Endothelial cell of umbilical vein (primary cell): ENCODE measurements around the gene ADAMTS6. TPM values are rescaled to one million over a fixed set of nuclear protein-coding genes. Genes with fewer than 3 reads are reported as not detected.

Experiments used
- BruUV-seq: library from RNA; stranded (reverse); fragments of 400-500 nt; replicated peaks from 2 replicates; lab custom pipeline; 2021; lab: Mats Ljungman, UMichigan
- CTCF ChIA-PET: fragments of 300-600, 350-600 bp; sonication (Branson Sonifier 250); formaldehyde crosslinking; loops from one replicate; lab custom pipeline; 2021; ENCODE audit warnings: antibody characterized with exemption, inconsistent platforms; lab: Charles Lee
- POLR2A ChIA-PET: fragments of 300-600, 350-600 bp; sonication (Branson Sonifier 250); formaldehyde crosslinking; loops from one replicate; lab custom pipeline; 2021; ENCODE audit warnings: antibody characterized with exemption, inconsistent platforms; lab: Charles Lee
- DNase-seq: peaks from one replicate; pipeline ENCODE4 v3.0.0-alpha.2; 2011; ENCODE audit warnings: low read depth, low spot score
- FAIRE-seq: peaks from 2 replicates; lab custom pipeline; 2011; peaks lifted over from hg19 to GRCh38; lab: Jason Lieb, UNC
- H2AFZ ChIP-seq: 2 replicates; pipeline ENCODE4 v1.6.0; 2012; ENCODE audit warnings: low read depth, low read length, control low read depth, inconsistent platforms
- H3K27ac ChIP-seq: 2 replicates; pipeline ENCODE4 v1.5.1; 2011; ENCODE audit warnings: low read depth, mild to moderate bottlenecking, control low read depth, low read length, moderate library complexity; ENCODE audit not compliant: insufficient read depth
- H3K27me3 ChIP-seq, 2 experiments: 2 replicates each; pipeline versions ENCODE4 v1.6.0 to v1.6.1; 2011; ENCODE audit warnings: low read length in 2 of 2, mixed read lengths in 1 of 2; ENCODE audit not compliant: control insufficient read depth in 2 of 2, insufficient read depth in 2 of 2
- H3K36me3 ChIP-seq, 2 experiments: 2 replicates in 1 of 2; 3 replicates in 1 of 2; pipeline ENCODE4 v1.5.1; 2011; ENCODE audit warnings: low read length in 2 of 2, mild to moderate bottlenecking in 1 of 2, moderate library complexity in 1 of 2; ENCODE audit not compliant: control insufficient read depth in 2 of 2, insufficient read depth in 2 of 2; ENCODE audit errors: extremely low read depth in 1 of 2
- H3K4me1 ChIP-seq: 3 replicates; pipeline ENCODE4 v1.5.1; 2011; ENCODE audit warnings: mild to moderate bottlenecking, low read length; ENCODE audit not compliant: control insufficient read depth, insufficient read depth; ENCODE audit errors: extremely low read depth
- H3K4me2 ChIP-seq: 2 replicates; pipeline ENCODE4 v1.6.1; 2011; ENCODE audit warnings: low read length, control low read depth, mixed read lengths; ENCODE audit not compliant: insufficient read depth
- H3K4me3 ChIP-seq, 3 experiments: fragments of 200-600 bp in 1 of 3; sonication (generic), shearing (Covaris generic) in 1 of 3; replicated peaks in 1 of 3; 2 replicates each; pipeline ENCODE4 v1.5.1; 2011 to 2016; ENCODE audit warnings: control low read depth in 3 of 3, low read length in 3 of 3, mild to moderate bottlenecking in 2 of 3, inconsistent platforms in 1 of 3, low read depth in 1 of 3, moderate library complexity in 1 of 3; ENCODE audit not compliant: insufficient read depth in 1 of 3
- H3K79me2 ChIP-seq: 2 replicates; pipeline ENCODE4 v1.6.0; 2012; ENCODE audit warnings: low read length, inconsistent platforms; ENCODE audit not compliant: control insufficient read depth, insufficient read depth
- H3K9ac ChIP-seq: replicated peaks from 2 replicates; pipeline ENCODE3; 2011; ENCODE audit warnings: low read length, control low read depth; ENCODE audit not compliant: insufficient read depth; ENCODE audit errors: extremely low read depth
- H3K9me1 ChIP-seq: replicated peaks from 3 replicates; pipeline ENCODE4 v1.6.0; 2011; ENCODE audit warnings: mild to moderate bottlenecking, low read length; ENCODE audit not compliant: control insufficient read depth, insufficient read depth; ENCODE audit errors: extremely low read depth
- H3K9me3 ChIP-seq: replicated peaks from 2 replicates; pipeline ENCODE4 v1.5.1; 2012; ENCODE audit warnings: low read length, inconsistent platforms; ENCODE audit not compliant: control insufficient read depth, insufficient read depth
- H4K20me1 ChIP-seq: replicated peaks from 2 replicates; pipeline ENCODE3; 2011; ENCODE audit warnings: mild to moderate bottlenecking, low read length; ENCODE audit not compliant: control insufficient read depth, insufficient read depth; ENCODE audit errors: extremely low read depth
- FOS ChIP-seq: IDR thresholded peaks from 2 replicates; pipeline ENCODE4 v1.6.1; 2011; ENCODE audit warnings: mild to moderate bottlenecking, low read length, moderate library complexity, borderline replicate concordance; ENCODE audit not compliant: insufficient read depth
- GATA2 ChIP-seq: IDR thresholded peaks from 2 replicates; pipeline ENCODE4 v1.7.0; 2011; ENCODE audit warnings: low read depth, mild to moderate bottlenecking, moderate library complexity, mixed read lengths, low read length; ENCODE audit not compliant: insufficient read length, insufficient read depth
- JUN ChIP-seq: IDR thresholded peaks from 2 replicates; pipeline ENCODE4 v1.6.1; 2011; ENCODE audit warnings: borderline replicate concordance, low read depth; ENCODE audit not compliant: insufficient read length, insufficient read depth
- MYC ChIP-seq: IDR thresholded peaks from one replicate; pipeline ENCODE4 v1.6.1; 2011; ENCODE audit warnings: mild to moderate bottlenecking, low read depth, low read length
- POLR2A ChIP-seq: IDR thresholded peaks from 2 replicates; pipeline ENCODE4 v1.6.1; 2012; ENCODE audit warnings: low read depth, mild to moderate bottlenecking, control low read depth, low read length
- POLR2AphosphoS5 ChIP-seq: IDR thresholded peaks from 2 replicates; pipeline ENCODE4 v1.6.1; 2012; ENCODE audit warnings: low read depth, mild to moderate bottlenecking, control low read depth, low read length, moderate library complexity; ENCODE audit not compliant: insufficient read depth
- dilution Hi-C: fragments of 300-500 bp; cut with MboI; formaldehyde crosslinking; loops from one replicate; pipeline ENCODE4 v1.15.0; 2019; ENCODE audit warnings: low sequenced_read_pairs; ENCODE audit not compliant: extremely low pct_ligation_motif_present
- intact Hi-C: fragments of 100-400 bp; cut with micrococcal nuclease; formaldehyde crosslinking; loops from one replicate; pipeline ENCODE4 v1.10.0; 2022
- polyA plus RNA-seq, 4 experiments: library from polyadenylated mRNA; depleted of rRNA in 3 of 4; stranded (reverse) in 3 of 4; unstranded in 1 of 4; fragments of >200 nt; gene quantifications; 2 replicates each; pipeline versions ENCODE4 v1.2.1 to v1.2.3, GENCODE V29; 2011 to 2012; ENCODE audit warnings: missing spikeins in 1 of 4
- total RNA-seq: library from RNA; stranded (reverse); gene quantifications from 2 replicates; pipeline ENCODE4 v1.2.3, GENCODE V29; 2021
- TF ChIP-seq, protein P1 (sequence below): IDR thresholded peaks from 2 replicates; pipeline ENCODE4 v1.6.1; 2011; ENCODE audit not compliant: insufficient read depth, insufficient read length
- TF ChIP-seq, protein P2 (sequence below), 2 donors: IDR thresholded peaks; 1 replicate in 1 of 2; 2 replicates in 1 of 2; pipeline ENCODE4 v1.5.1; 2011; ENCODE audit warnings: low read length in 2 of 2, mild to moderate bottlenecking in 2 of 2, moderate library complexity in 2 of 2, control low read depth in 1 of 2, inconsistent platforms in 1 of 2, low read depth in 1 of 2; ENCODE audit not compliant: insufficient read depth in 1 of 2; ENCODE audit errors: extremely low read depth in 1 of 2

Gene ADAMTS6
- total and polyA plus RNA-seq, 2 donors (not counting 3 experiments of a cell fraction or from before 2014, with no cell fraction given): 20.4 to 43.4 TPM

- TF ChIP-seq FOS (no peak), MYC (no peak), POLR2A (no peak), POLR2AphosphoS5 (no peak)
- TF ChIP-seq, protein P1, sequence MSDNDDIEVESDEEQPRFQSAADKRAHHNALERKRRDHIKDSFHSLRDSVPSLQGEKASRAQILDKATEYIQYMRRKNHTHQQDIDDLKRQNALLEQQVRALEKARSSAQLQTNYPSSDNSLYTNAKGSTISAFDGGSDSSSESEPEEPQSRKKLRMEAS: no peak
- TF ChIP-seq, protein P2, sequence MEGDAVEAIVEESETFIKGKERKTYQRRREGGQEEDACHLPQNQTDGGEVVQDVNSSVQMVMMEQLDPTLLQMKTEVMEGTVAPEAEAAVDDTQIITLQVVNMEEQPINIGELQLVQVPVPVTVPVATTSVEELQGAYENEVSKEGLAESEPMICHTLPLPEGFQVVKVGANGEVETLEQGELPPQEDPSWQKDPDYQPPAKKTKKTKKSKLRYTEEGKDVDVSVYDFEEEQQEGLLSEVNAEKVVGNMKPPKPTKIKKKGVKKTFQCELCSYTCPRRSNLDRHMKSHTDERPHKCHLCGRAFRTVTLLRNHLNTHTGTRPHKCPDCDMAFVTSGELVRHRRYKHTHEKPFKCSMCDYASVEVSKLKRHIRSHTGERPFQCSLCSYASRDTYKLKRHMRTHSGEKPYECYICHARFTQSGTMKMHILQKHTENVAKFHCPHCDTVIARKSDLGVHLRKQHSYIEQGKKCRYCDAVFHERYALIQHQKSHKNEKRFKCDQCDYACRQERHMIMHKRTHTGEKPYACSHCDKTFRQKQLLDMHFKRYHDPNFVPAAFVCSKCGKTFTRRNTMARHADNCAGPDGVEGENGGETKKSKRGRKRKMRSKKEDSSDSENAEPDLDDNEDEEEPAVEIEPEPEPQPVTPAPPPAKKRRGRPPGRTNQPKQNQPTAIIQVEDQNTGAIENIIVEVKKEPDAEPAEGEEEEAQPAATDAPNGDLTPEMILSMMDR (IDR thresholded peaks at IDR 0.05; ENCODE audit: extremely low read depth in 1 of 2, insufficient read depth in 1 of 2, low read depth in 1 of 2, low read length in 2 of 2): no peak
- H3K27ac ChIP-seq: no peak overlapping the region
- DNase-seq (peak; percentile 82), FAIRE-seq (no peak)
- H3K9me3 ChIP-seq: no peaks in the 10 kb centered on the region
- H3K36me3 ChIP-seq: peaks cover 0 to 6% of the 10 kb centered on the region in 2 experiments
- H2AFZ ChIP-seq: no peak overlapping the region
- no TSS peak for BruUV-seq
- intact Hi-C loops (no loop called here), dilution Hi-C loops (no loop called here)
- ChIA-PET CTCF (interaction anchor here (1.2 to 3.4 kb wide), 3 partner anchors 12 to 239 kb away, joined by 3 to 10 read pairs (median 5); no protein-coding TSS in a partner anchor), POLR2A (no interaction called here)
- H3K4me1 ChIP-seq: peaks cover 10% of the 10 kb centered on the region
- peak overlapping the region; percentile 46 for H3K4me2 ChIP-seq
- no peaks in the 10 kb centered on the region for H3K27me3 ChIP-seq
- H3K79me2 ChIP-seq: no peaks in the 10 kb centered on the region
- no peaks in the 10 kb centered on the region for H4K20me1 ChIP-seq
- no peaks in the 10 kb centered on the region for H3K9me1 ChIP-seq
- H3K4me3 ChIP-seq: no peak overlapping the region
- H3K9ac ChIP-seq: no peak overlapping the region
Observed at GRCh38 chr5:65244031-65244430, 237.7 kb downstream of the ADAMTS6 start.

DNA sequence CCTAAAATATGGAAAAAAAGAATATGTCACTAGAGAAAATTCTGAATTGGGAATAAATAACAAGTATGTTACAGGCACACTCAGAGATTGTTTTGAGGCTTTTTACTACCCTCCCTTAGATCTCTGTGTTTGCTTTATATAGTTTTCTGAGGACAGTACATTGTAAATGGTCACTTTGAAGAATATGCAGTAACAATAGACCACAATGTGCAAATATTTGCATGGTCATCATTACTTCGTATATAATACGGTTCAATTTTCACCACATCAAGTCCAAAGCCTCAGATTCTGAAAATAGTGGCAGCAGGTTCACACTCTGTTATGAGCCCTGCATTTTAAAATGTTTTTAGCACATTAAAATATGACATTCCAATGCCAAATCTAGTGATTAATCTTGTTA, 238.6 kb downstream of the ADAMTS6 start:
- FAIRE-seq (no peak), DNase-seq (no peak)
- H3K4me1 ChIP-seq: peaks cover 10% of the 10 kb centered on the region
- H3K27ac ChIP-seq: no peak overlapping the region
- no TSS peak for BruUV-seq
- intact Hi-C loops: no loop called here
- dilution Hi-C loops: no loop called here
- no peak overlapping the region for H2AFZ ChIP-seq
- ChIA-PET CTCF (interaction anchor here (1.1 to 3.4 kb wide), 2 partner anchors 18 to 23 kb away, joined by 3 to 10 read pairs; no protein-coding TSS in a partner anchor), POLR2A (no interaction called here)
- no peaks in the 10 kb centered on the region for H4K20me1 ChIP-seq
- no peaks in the 10 kb centered on the region for H3K9me1 ChIP-seq
- H3K79me2 ChIP-seq: no peaks in the 10 kb centered on the region
- H3K9ac ChIP-seq: no peak overlapping the region
- peaks cover 0 to 6% of the 10 kb centered on the region in 2 experiments for H3K36me3 ChIP-seq
- H3K9me3 ChIP-seq: no peaks in the 10 kb centered on the region
- H3K27me3 ChIP-seq: no peaks in the 10 kb centered on the region
- no peak overlapping the region for H3K4me3 ChIP-seq
- H3K4me2 ChIP-seq: no peak overlapping the region
- TF ChIP-seq POLR2A (no peak), POLR2AphosphoS5 (no peak), MYC (no peak), JUN (no peak), FOS (no peak), GATA2 (no peak)
- TF ChIP-seq, protein P1: no peak
